Caco-2 (cell line): ENCODE data around the gene GGNBP2. TPM values are rescaled to one million over a fixed set of nuclear protein-coding genes. Genes with fewer than 3 reads are reported as not detected.
"Not testable (repeated sequence)": the region's sequence is repeated elsewhere in the genome, so short reads cannot be mapped to it uniquely, and the experiment has no call there.

Source experiments
- BruUV-seq: library from RNA; stranded (reverse); fragments of 400-500 nt; replicated peaks from 2 replicates; lab custom pipeline; 2021; lab: Mats Ljungman, UMichigan
- CTCF ChIA-PET: fragments of 300-600 bp; sonication (Branson Sonifier 250); formaldehyde crosslinking; loops from one replicate; lab custom pipeline; 2022; ENCODE audit warnings: antibody characterized with exemption; lab: Charles Lee
- POLR2A ChIA-PET: fragments of 300-600 bp; sonication (Branson Sonifier 250); formaldehyde crosslinking; loops from one replicate; lab custom pipeline; 2022; ENCODE audit warnings: antibody characterized with exemption; lab: Charles Lee
- DNase-seq, 2 experiments: peaks; one replicate each; pipeline versions ENCODE4 v3.0.0 to v3.0.0-alpha.2; 2020 to 2022
- H3K27me3 ChIP-seq: replicated peaks from 2 replicates; pipeline ENCODE4 v1.6.0; 2011; ENCODE audit warnings: low read length; ENCODE audit not compliant: control insufficient read depth, insufficient read depth
- H3K36me3 ChIP-seq: 2 replicates; pipeline ENCODE4 v1.5.1; 2011; ENCODE audit warnings: low read length; ENCODE audit not compliant: control insufficient read depth, insufficient read depth
- H3K4me1 ChIP-seq: fragments of 250-450 bp; sonication (Bioruptor Pico); 2 replicates; pipeline ENCODE4 v1.5.1; 2020; ENCODE audit warnings: mild to moderate bottlenecking
- H3K4me3 ChIP-seq: 2 replicates; pipeline ENCODE4 v1.5.1; 2011; ENCODE audit warnings: low read depth, mild to moderate bottlenecking, control low read depth, low read length
- H3K9me3 ChIP-seq: fragments of 250-450 bp; sonication (Bioruptor Pico); 2 replicates; pipeline ENCODE4 v1.5.1; 2020; ENCODE audit warnings: mild to moderate bottlenecking, moderate library complexity
- H3K27ac Mint-ChIP-seq: one replicate; pipeline ENCODE4 v1.8.0; 2022; ENCODE audit warnings: mixed read lengths; ENCODE audit not compliant: unreplicated experiment
- H3K27me3 Mint-ChIP-seq: one replicate; pipeline ENCODE4 v1.8.0; 2022; ENCODE audit warnings: mixed read lengths; ENCODE audit not compliant: insufficient read depth, unreplicated experiment
- H3K36me3 Mint-ChIP-seq: one replicate; pipeline ENCODE4 v1.8.0; 2022; ENCODE audit warnings: mild to moderate bottlenecking, mixed read lengths; ENCODE audit not compliant: insufficient read depth, unreplicated experiment
- H3K4me1 Mint-ChIP-seq: one replicate; pipeline ENCODE4 v1.8.0; 2022; ENCODE audit warnings: low read depth, mixed read lengths; ENCODE audit not compliant: unreplicated experiment
- H3K4me3 Mint-ChIP-seq: one replicate; pipeline ENCODE4 v1.8.0; 2022; ENCODE audit warnings: mild to moderate bottlenecking, moderate library complexity, mixed read lengths; ENCODE audit not compliant: unreplicated experiment
- H3K9me3 Mint-ChIP-seq: one replicate; pipeline ENCODE4 v1.8.0; 2022; ENCODE audit warnings: mixed read lengths; ENCODE audit not compliant: unreplicated experiment
- CTCF ChIP-seq, 2 experiments: fragments of 200-600 bp in 1 of 2; IDR thresholded peaks; 1 replicate in 1 of 2; 2 replicates in 1 of 2; pipeline versions ENCODE4 v1.5.1 to v1.8.0; 2011 to 2022; ENCODE audit warnings: antibody characterized with exemption in 1 of 2, control low read depth in 1 of 2, inconsistent platforms in 1 of 2, low read depth in 1 of 2, low read length in 1 of 2, mild to moderate bottlenecking in 1 of 2, moderate library complexity in 1 of 2; ENCODE audit not compliant: insufficient read depth in 1 of 2, severe bottlenecking in 1 of 2, unreplicated experiment in 1 of 2
- intact Hi-C: fragments of 100-400 bp; cut with micrococcal nuclease; formaldehyde crosslinking; loops from one replicate; pipeline ENCODE4 v1.10.0; 2022; ENCODE audit not compliant: unreplicated experiment
- total RNA-seq: library from RNA; stranded (reverse); gene quantifications from 2 replicates; pipeline ENCODE4 v1.2.3, GENCODE V29; 2022

GGNBP2 gene
- total RNA-seq, 1 experiment from 2014 or later, result 91.3 TPM

DNA sequence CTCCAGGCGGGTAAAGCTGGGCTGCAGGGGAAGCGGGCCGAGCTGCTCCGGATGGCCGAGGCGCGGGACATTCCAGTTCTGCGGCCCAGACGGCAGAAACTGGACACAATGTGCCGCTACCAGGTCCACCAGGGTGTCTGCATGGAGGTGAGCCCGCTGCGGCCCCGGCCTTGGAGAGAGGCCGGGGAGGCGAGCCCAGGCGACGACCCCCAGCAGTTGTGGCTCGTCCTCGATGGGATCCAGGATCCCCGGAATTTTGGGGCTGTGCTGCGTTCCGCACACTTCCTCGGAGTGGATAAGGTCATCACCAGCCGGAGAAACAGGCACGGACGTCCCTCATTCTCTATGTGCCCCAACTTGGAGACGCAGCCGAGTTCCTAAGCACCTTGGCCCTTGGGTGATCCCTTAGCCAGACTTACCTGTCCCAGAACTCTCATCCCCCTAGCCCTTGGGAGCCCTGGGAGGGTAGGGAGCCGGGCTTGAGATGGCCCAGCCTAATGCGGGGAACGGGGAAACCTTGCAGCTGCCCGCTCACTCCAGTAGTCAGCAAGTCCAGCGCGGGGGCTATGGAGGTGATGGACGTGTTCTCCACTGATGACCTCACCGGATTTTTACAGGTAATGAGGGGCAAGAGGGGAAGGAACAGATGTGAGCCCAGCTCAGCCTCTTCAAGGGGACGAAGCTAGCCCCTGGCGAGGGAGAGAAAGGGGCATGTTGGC, 57.5 kb downstream of the GGNBP2 start:
- TSS peak; percentile 29 for BruUV-seq
- peak overlapping the region; percentile 97 for H3K27ac Mint-ChIP-seq
- no peak for TF ChIP-seq CTCF (IDR thresholded peaks at IDR 0.05; ENCODE audit: insufficient read depth in 1 of 2, low read depth in 1 of 2, low read length in 1 of 2, severe bottlenecking in 1 of 2, unreplicated experiment in 1 of 2)
- H3K4me1 ChIP-seq, result peaks cover 6% of the 10 kb centered on the region
- H3K9me3 ChIP-seq, result no peaks in the 10 kb centered on the region
- POLR2A ChIA-PET, result interaction anchor here (0.6 to 3.2 kb wide), 8 partner anchors 10 to 1749 kb away, joined by 3 to 35 read pairs (median 6); partner anchors contain the start of genes AATF, DHRS11, MYO19 and PIGW
- H3K4me3 ChIP-seq, result peak overlapping the region; percentile 66
- DNase-seq, result peak; percentile 41 to 51
- H3K27me3 ChIP-seq, result no peaks in the 10 kb centered on the region
- CTCF ChIA-PET, result interaction anchor here (0.6 to 3.0 kb wide), 12 partner anchors 9 to 944 kb away, joined by 3 to 30 read pairs (median 4); partner anchors contain the start of genes AATF, DHRS11 and PIGW
- peaks cover 4% of the 10 kb centered on the region for H3K36me3 ChIP-seq
- intact Hi-C loops, result no loop called here
- H3K36me3 Mint-ChIP-seq, result peaks cover 36% of the 10 kb centered on the region
- H3K4me1 Mint-ChIP-seq, result peaks cover 22% of the 10 kb centered on the region
- no peaks in the 10 kb centered on the region for H3K9me3 Mint-ChIP-seq
- peak overlapping the region; percentile 88 for H3K4me3 Mint-ChIP-seq
- H3K27me3 Mint-ChIP-seq, result no peaks in the 10 kb centered on the region

DNA sequence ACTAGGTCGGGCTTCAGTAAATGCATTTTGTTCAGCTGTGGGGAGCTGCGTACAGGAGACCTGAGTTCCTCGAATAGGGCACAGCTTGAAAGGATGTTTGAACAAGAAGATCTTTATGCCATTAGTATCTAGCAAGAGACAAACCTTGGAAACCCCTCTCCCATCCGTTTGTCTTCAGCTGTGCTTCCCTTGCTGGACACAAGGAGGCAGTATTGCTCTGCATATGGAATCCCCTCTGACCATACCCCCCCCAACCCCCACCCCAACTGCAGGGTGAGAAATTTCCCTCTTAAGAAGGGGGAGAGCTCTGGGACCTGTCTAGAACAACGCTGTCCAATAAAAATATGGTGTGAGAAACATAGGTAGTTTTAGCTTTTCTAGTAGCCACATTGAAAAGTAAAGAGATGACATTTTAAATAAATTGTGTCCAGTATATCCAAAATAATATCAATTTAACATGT, 58.2 kb downstream of the GGNBP2 start:
- Histone ChIP-seq H3K9me3 (no peaks in the 10 kb centered on the region), H3K27me3 (no peaks in the 10 kb centered on the region), H3K4me1 (peaks cover 6% of the 10 kb centered on the region), H3K4me3 (peak overlapping the region; percentile 66), H3K36me3 (peaks cover 4% of the 10 kb centered on the region)
- no peaks in the 10 kb centered on the region for H3K9me3 Mint-ChIP-seq
- no TSS peak for BruUV-seq
- H3K27ac Mint-ChIP-seq, result peak overlapping the region; percentile 97
- peaks cover 16% of the 10 kb centered on the region for H3K4me1 Mint-ChIP-seq
- H3K4me3 Mint-ChIP-seq, result peak overlapping the region; percentile 88
- CTCF ChIA-PET, result interaction anchor here (0.6 to 3.0 kb wide), 16 partner anchors 8 to 945 kb away, joined by 3 to 30 read pairs (median 4); partner anchors contain the start of genes DHRS11 and PIGW
- POLR2A ChIA-PET, result interaction anchor here (0.7 to 3.2 kb wide), 2 partner anchors 11 to 442 kb away, joined by 9 to 35 read pairs; partner anchors contain the start of gene DHRS11
- H3K27me3 Mint-ChIP-seq, result no peaks in the 10 kb centered on the region
- peak; percentile 75 to 77 for DNase-seq
- peak; percentile 92 to 93 for TF ChIP-seq CTCF (IDR thresholded peaks at IDR 0.05; ENCODE audit: insufficient read depth in 1 of 2, low read depth in 1 of 2, low read length in 1 of 2, severe bottlenecking in 1 of 2, unreplicated experiment in 1 of 2)
- intact Hi-C loops, result no loop called here
- H3K36me3 Mint-ChIP-seq, result peaks cover 41% of the 10 kb centered on the region

- H3K9me3 ChIP-seq, H3K27me3 ChIP-seq, H3K4me3 Mint-ChIP-seq, intact Hi-C loops, H3K4me3 ChIP-seq, BruUV-seq, H3K36me3 ChIP-seq, H3K9me3 Mint-ChIP-seq, H3K27me3 Mint-ChIP-seq, POLR2A ChIA-PET, H3K4me1 ChIP-seq, H3K27ac Mint-ChIP-seq, CTCF ChIA-PET, DNase-seq: not testable (repeated sequence)
- Mint-ChIP-seq H3K4me1 (peaks cover 16% of the 10 kb centered on the region), H3K36me3 (peaks cover 48% of the 10 kb centered on the region)
Observed at GRCh38 chr17:36605028-36605427, 60.3 kb downstream of the GGNBP2 start.
